WTC11 (cell line): Measurements from ENCODE around the gene ANTXR2. TPM values are rescaled to one million over a fixed set of nuclear protein-coding genes. Genes with fewer than 3 reads are reported as not detected.

Experiments
- ATAC-seq: fragments of 200-7000 bp; cut with Tn5 transposase; 2 replicates; pipeline ENCODE4 v1.10.0; 2021; ENCODE audit warnings: mild to moderate bottlenecking, moderate library complexity
- CTCF ChIA-PET: fragments of 300-600 bp; sonication (Branson Sonifier 250); formaldehyde crosslinking; loops from one replicate; lab custom pipeline; 2021; ENCODE audit warnings: antibody characterized with exemption; lab: Charles Lee
- POLR2A ChIA-PET: fragments of 350-600 bp; sonication (Branson Sonifier 250); formaldehyde crosslinking; loops from one replicate; lab custom pipeline; 2021; ENCODE audit warnings: antibody characterized with exemption; lab: Charles Lee
- DNase-seq: peaks from one replicate; pipeline ENCODE4 v3.0.0; 2021; ENCODE audit warnings: low spot score
- H3K27ac Mint-ChIP-seq: 2 replicates; pipeline ENCODE4 v1.8.0; 2021; ENCODE audit warnings: mixed read lengths
- H3K27me3 Mint-ChIP-seq: 2 replicates; pipeline ENCODE4 v1.8.0; 2021; ENCODE audit warnings: low read depth, mild to moderate bottlenecking, moderate library complexity, mixed read lengths
- H3K36me3 Mint-ChIP-seq: 2 replicates; pipeline ENCODE4 v1.8.0; 2021; ENCODE audit warnings: mixed read lengths
- H3K4me1 Mint-ChIP-seq: 2 replicates; pipeline ENCODE4 v1.8.0; 2022; ENCODE audit warnings: mixed read lengths
- H3K4me3 Mint-ChIP-seq: 2 replicates; pipeline ENCODE4 v1.8.0; 2021; ENCODE audit warnings: mild to moderate bottlenecking, moderate library complexity, mixed read lengths
- H3K9me3 Mint-ChIP-seq: 2 replicates; pipeline ENCODE4 v1.8.0; 2021; ENCODE audit warnings: mixed read lengths
- CBFB ChIP-seq: sonication (generic); formaldehyde crosslinking; IDR thresholded peaks from 2 replicates; pipeline ENCODE4 v1.8.1; 2022; ENCODE audit warnings: mild to moderate bottlenecking, low read depth, missing genetic modification reagents
- CREM ChIP-seq: sonication (generic); formaldehyde crosslinking; IDR thresholded peaks from 2 replicates; pipeline ENCODE4 v1.8.1; 2022; ENCODE audit warnings: mild to moderate bottlenecking, missing genetic modification reagents, moderate library complexity
- EMX1 ChIP-seq: fragments of 250-450 bp; sonication (Bioruptor Pico); IDR thresholded peaks from 2 replicates; pipeline ENCODE4 v1.8.0; 2021; ENCODE audit warnings: mild to moderate bottlenecking
- FOXK1 ChIP-seq: sonication (generic); formaldehyde crosslinking; IDR thresholded peaks from 2 replicates; pipeline ENCODE4 v1.8.0; 2022; ENCODE audit warnings: mild to moderate bottlenecking, moderate library complexity, missing genetic modification reagents
- IRF2 ChIP-seq: sonication (generic); formaldehyde crosslinking; IDR thresholded peaks from 2 replicates; pipeline ENCODE4 v1.8.0; 2022; ENCODE audit warnings: low read depth, missing genetic modification reagents, borderline replicate concordance
- JAZF1 ChIP-seq: fragments of 250-450 bp; sonication (Bioruptor Pico); IDR thresholded peaks from 2 replicates; pipeline ENCODE4 v1.9.0; 2021; ENCODE audit warnings: moderate library complexity, mild to moderate bottlenecking, inconsistent platforms
- JUN ChIP-seq: sonication (generic); formaldehyde crosslinking; IDR thresholded peaks from 2 replicates; pipeline ENCODE4 v1.8.0; 2023; ENCODE audit warnings: mild to moderate bottlenecking, missing genetic modification reagents
- NFE2L1 ChIP-seq: sonication (generic); formaldehyde crosslinking; IDR thresholded peaks from 2 replicates; pipeline ENCODE4 v1.8.1; 2023; ENCODE audit warnings: missing genetic modification reagents
- NFYB ChIP-seq: sonication (generic); formaldehyde crosslinking; conservative IDR thresholded peaks from 2 replicates; pipeline ENCODE4 v1.8.0; 2022; ENCODE audit warnings: low read depth, missing genetic modification reagents
- RELA ChIP-seq: sonication (generic); formaldehyde crosslinking; IDR thresholded peaks from 2 replicates; pipeline ENCODE4 v1.8.1; 2022; ENCODE audit warnings: missing genetic modification reagents, mild to moderate bottlenecking, borderline replicate concordance
- RORB ChIP-seq: fragments of 250-450 bp; sonication (Bioruptor Pico); IDR thresholded peaks from 2 replicates; pipeline ENCODE4 v1.9.0; 2021; ENCODE audit warnings: mild to moderate bottlenecking
- SOX15 ChIP-seq: fragments of 250-450 bp; sonication (Bioruptor Pico); IDR thresholded peaks from 2 replicates; pipeline ENCODE4 v1.9.0; 2021; ENCODE audit warnings: mild to moderate bottlenecking
- TCF7 ChIP-seq: sonication (generic); formaldehyde crosslinking; IDR thresholded peaks from 2 replicates; pipeline ENCODE4 v1.8.0; 2022; ENCODE audit warnings: mild to moderate bottlenecking, low read depth, missing genetic modification reagents, moderate library complexity
- TP53 ChIP-seq: sonication (generic); formaldehyde crosslinking; IDR thresholded peaks from 2 replicates; pipeline ENCODE4 v1.8.1; 2023; ENCODE audit warnings: mild to moderate bottlenecking, missing genetic modification reagents
- total RNA-seq: library from RNA; stranded (reverse); gene quantifications from 3 replicates; pipeline ENCODE4 v1.2.3, GENCODE V29; 2021
- TF ChIP-seq, protein P1 (sequence below): sonication (generic); formaldehyde crosslinking; IDR thresholded peaks from 2 replicates; pipeline ENCODE4 v1.8.0; 2022; ENCODE audit warnings: mild to moderate bottlenecking, missing genetic modification reagents
- TF ChIP-seq, protein P2 (sequence below): sonication (generic); formaldehyde crosslinking; IDR thresholded peaks from 2 replicates; pipeline ENCODE4 v1.8.1; 2023; ENCODE audit warnings: mild to moderate bottlenecking, missing genetic modification reagents, borderline replicate concordance
- TF ChIP-seq, protein P3 (sequence below): sonication (generic); formaldehyde crosslinking; IDR thresholded peaks from 2 replicates; pipeline ENCODE4 v1.8.0; 2022; ENCODE audit warnings: mild to moderate bottlenecking, missing genetic modification reagents
- TF ChIP-seq, protein P4 (sequence below): fragments of 250-450 bp; sonication (Bioruptor Pico); conservative IDR thresholded peaks from 2 replicates; pipeline ENCODE4 v1.9.0; 2021; ENCODE audit warnings: mild to moderate bottlenecking
- TF ChIP-seq, protein P5 (sequence below): fragments of 250-450 bp; sonication (Bioruptor Pico); IDR thresholded peaks from 2 replicates; pipeline ENCODE4 v1.9.0; 2021; ENCODE audit warnings: mild to moderate bottlenecking, borderline replicate concordance
- TF ChIP-seq, protein P6 (sequence below): sonication (generic); formaldehyde crosslinking; IDR thresholded peaks from 2 replicates; pipeline ENCODE4 v1.8.1; 2023; ENCODE audit warnings: mild to moderate bottlenecking, missing genetic modification reagents, moderate library complexity

Gene ANTXR2
- total RNA-seq, 1 experiment from 2014 or later = 9.9 TPM

DNA sequence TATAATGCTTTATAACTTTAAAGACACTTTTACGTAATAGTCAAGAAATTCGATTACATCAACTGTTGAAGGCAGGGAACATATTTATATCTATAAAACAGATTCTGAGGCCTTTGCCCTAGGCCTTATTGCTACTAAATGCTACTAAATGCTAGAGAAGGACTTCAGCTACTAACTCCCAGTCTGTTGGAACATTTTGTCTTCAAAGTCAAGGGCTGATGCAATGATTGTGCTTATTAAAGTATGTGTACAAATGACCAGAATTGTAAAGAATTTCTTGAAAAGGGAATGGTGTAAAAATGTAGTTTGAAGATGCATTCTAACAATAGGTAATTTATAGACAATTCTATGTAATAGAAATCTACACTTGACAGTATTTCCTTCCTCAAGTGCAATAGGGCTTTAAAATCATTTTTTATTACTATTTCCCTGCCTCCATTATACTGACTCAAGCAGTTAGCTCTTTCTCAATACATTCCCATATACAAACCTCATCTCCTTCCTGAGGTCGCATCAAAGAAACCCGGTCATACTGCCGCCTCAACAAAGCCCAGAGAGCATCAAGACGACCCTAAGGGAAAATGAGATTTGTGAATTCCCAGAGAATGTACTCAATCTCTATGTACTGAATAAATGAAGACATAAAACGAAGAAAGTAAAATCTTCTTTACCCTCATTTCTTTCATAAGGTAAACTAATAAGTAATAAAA is 95.7 kb downstream of the ANTXR2 start (continued):
- TF ChIP-seq, protein P1, sequence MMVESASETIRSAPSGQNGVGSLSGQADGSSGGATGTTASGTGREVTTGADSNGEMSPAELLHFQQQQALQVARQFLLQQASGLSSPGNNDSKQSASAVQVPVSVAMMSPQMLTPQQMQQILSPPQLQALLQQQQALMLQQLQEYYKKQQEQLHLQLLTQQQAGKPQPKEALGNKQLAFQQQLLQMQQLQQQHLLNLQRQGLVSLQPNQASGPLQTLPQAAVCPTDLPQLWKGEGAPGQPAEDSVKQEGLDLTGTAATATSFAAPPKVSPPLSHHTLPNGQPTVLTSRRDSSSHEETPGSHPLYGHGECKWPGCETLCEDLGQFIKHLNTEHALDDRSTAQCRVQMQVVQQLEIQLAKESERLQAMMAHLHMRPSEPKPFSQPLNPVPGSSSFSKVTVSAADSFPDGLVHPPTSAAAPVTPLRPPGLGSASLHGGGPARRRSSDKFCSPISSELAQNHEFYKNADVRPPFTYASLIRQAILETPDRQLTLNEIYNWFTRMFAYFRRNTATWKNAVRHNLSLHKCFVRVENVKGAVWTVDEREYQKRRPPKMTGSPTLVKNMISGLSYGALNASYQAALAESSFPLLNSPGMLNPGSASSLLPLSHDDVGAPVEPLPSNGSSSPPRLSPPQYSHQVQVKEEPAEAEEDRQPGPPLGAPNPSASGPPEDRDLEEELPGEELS (CRISPR knock-in tag) = no peak
- TF ChIP-seq JAZF1 (CRISPR knock-in tag) = no peak
- no peak for TF ChIP-seq CREM
- TF ChIP-seq, protein P2, sequence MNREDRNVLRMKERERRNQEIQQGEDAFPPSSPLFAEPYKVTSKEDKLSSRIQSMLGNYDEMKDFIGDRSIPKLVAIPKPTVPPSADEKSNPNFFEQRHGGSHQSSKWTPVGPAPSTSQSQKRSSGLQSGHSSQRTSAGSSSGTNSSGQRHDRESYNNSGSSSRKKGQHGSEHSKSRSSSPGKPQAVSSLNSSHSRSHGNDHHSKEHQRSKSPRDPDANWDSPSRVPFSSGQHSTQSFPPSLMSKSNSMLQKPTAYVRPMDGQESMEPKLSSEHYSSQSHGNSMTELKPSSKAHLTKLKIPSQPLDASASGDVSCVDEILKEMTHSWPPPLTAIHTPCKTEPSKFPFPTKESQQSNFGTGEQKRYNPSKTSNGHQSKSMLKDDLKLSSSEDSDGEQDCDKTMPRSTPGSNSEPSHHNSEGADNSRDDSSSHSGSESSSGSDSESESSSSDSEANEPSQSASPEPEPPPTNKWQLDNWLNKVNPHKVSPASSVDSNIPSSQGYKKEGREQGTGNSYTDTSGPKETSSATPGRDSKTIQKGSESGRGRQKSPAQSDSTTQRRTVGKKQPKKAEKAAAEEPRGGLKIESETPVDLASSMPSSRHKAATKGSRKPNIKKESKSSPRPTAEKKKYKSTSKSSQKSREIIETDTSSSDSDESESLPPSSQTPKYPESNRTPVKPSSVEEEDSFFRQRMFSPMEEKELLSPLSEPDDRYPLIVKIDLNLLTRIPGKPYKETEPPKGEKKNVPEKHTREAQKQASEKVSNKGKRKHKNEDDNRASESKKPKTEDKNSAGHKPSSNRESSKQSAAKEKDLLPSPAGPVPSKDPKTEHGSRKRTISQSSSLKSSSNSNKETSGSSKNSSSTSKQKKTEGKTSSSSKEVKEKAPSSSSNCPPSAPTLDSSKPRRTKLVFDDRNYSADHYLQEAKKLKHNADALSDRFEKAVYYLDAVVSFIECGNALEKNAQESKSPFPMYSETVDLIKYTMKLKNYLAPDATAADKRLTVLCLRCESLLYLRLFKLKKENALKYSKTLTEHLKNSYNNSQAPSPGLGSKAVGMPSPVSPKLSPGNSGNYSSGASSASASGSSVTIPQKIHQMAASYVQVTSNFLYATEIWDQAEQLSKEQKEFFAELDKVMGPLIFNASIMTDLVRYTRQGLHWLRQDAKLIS (CRISPR knock-in tag) = no peak
- TF ChIP-seq SOX15 = no peak
- TF ChIP-seq RORB (CRISPR knock-in tag) = no peak
- TF ChIP-seq FOXK1 (CRISPR knock-in tag) = no peak

DNA sequence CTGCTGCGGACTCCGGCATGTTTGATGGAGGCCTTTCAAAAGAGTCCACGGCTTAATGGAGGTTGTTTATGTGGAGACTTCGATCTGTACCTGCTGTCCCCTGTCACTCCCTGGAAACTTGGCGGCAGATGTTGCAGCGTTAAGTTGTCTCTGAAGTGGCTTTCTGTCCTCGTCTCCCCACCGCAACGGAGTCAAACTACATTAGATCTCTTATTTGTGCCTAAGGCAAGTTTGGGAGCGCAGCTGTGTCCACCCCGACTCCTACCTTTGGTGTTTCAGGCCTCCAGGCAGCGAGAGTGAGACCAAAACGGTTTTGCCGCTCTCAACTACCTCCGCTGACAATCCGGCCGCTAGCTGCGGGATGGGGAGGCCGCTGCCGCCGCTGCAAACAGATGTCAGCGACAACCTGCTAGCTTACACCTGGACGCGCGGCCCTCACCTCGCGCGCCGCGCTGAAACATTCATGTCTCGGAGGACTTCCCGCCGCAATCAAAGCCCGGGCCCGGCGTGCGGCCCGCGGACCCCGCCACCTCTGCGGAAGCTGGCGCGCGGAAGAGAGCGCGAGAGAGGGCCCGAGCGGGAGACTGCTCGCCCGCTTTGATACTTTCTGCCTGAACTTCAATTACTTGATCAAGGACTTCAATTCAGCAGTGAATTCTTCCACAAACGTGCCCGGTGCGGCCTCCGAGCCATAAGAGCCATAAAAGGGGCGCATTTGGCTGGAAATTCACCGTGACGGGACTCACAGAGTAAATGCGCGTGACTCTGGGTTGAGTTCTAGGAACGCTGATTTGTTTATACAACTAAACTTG is 108.4 kb downstream of the ANTXR2 start:
- ChIA-PET CTCF (interaction anchor here (1.1 kb wide), 1 partner anchor 108 kb away, joined by 3 read pairs; the partner anchor contains the start of gene ANTXR2), POLR2A (interaction anchor here (0.8 kb wide), 1 partner anchor 9 kb away, joined by 4 read pairs; no protein-coding TSS in a partner anchor)
- peaks cover 35% of the 10 kb centered on the region for H3K27me3 Mint-ChIP-seq
- ATAC-seq (peak; percentile 94), DNase-seq (peak; percentile 76)
- peaks cover 26% of the 10 kb centered on the region for H3K4me1 Mint-ChIP-seq
- H3K9me3 Mint-ChIP-seq = no peaks in the 10 kb centered on the region
- H3K36me3 Mint-ChIP-seq = no peaks in the 10 kb centered on the region
- H3K4me3 Mint-ChIP-seq = peak overlapping the region; percentile 82
- H3K27ac Mint-ChIP-seq = peak overlapping the region; percentile 87
- TF ChIP-seq, protein P3, sequence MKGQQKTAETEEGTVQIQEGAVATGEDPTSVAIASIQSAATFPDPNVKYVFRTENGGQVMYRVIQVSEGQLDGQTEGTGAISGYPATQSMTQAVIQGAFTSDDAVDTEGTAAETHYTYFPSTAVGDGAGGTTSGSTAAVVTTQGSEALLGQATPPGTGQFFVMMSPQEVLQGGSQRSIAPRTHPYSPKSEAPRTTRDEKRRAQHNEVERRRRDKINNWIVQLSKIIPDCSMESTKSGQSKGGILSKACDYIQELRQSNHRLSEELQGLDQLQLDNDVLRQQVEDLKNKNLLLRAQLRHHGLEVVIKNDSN (CRISPR knock-in tag) = no peak
- TF ChIP-seq CBFB = no peak
- TF ChIP-seq EMX1 (CRISPR knock-in tag) = no peak
- TF ChIP-seq, protein P4, sequence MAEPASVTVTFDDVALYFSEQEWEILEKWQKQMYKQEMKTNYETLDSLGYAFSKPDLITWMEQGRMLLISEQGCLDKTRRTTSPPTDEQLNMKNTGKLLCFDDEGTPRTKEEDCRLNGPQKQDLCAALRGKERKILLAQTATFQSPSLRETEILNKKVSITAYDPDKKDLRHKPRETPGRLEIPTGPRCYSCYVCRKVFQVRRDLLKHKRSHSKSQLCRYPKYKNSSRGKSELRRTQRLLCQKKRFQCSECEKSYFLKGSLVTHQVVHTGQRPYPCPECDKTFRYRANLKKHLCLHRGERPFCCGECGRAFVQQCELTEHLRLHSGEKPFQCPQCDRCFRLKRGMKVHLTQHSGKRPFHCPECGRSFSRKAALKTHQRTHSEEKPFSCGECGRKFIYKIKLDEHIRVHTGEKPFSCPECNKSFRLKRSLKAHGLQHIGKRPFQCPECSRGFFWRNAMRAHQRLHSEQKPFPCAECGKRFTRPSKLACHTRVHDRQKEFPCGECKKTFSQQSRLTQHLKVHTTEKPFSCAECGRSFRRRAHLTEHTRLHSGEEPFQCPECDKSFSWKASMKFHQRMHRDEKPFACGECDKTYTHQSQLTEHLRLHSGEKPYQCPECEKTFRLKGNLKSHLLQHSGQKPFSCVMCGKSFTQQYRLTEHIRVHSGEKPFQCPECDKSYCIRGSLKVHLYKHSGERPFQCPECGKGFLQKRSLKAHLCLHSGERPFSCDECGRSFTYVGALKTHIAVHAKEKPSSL (CRISPR knock-in tag) = no peak
- no peak for TF ChIP-seq NFE2L1 (CRISPR knock-in tag)
- peak; percentile 79; the same call in 1 of the 2 replicates for TF ChIP-seq TP53 (CRISPR knock-in tag)
- no peak for TF ChIP-seq IRF2 (CRISPR knock-in tag)
- TF ChIP-seq, protein P5, sequence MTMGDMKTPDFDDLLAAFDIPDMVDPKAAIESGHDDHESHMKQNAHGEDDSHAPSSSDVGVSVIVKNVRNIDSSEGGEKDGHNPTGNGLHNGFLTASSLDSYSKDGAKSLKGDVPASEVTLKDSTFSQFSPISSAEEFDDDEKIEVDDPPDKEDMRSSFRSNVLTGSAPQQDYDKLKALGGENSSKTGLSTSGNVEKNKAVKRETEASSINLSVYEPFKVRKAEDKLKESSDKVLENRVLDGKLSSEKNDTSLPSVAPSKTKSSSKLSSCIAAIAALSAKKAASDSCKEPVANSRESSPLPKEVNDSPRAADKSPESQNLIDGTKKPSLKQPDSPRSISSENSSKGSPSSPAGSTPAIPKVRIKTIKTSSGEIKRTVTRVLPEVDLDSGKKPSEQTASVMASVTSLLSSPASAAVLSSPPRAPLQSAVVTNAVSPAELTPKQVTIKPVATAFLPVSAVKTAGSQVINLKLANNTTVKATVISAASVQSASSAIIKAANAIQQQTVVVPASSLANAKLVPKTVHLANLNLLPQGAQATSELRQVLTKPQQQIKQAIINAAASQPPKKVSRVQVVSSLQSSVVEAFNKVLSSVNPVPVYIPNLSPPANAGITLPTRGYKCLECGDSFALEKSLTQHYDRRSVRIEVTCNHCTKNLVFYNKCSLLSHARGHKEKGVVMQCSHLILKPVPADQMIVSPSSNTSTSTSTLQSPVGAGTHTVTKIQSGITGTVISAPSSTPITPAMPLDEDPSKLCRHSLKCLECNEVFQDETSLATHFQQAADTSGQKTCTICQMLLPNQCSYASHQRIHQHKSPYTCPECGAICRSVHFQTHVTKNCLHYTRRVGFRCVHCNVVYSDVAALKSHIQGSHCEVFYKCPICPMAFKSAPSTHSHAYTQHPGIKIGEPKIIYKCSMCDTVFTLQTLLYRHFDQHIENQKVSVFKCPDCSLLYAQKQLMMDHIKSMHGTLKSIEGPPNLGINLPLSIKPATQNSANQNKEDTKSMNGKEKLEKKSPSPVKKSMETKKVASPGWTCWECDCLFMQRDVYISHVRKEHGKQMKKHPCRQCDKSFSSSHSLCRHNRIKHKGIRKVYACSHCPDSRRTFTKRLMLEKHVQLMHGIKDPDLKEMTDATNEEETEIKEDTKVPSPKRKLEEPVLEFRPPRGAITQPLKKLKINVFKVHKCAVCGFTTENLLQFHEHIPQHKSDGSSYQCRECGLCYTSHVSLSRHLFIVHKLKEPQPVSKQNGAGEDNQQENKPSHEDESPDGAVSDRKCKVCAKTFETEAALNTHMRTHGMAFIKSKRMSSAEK (CRISPR knock-in tag) = no peak
- no peak for TF ChIP-seq TCF7
- TF ChIP-seq JUN (CRISPR knock-in tag) = no peak
- TF ChIP-seq NFYB (CRISPR knock-in tag) = no peak
- no peak for TF ChIP-seq RELA
- TF ChIP-seq, protein P6, sequence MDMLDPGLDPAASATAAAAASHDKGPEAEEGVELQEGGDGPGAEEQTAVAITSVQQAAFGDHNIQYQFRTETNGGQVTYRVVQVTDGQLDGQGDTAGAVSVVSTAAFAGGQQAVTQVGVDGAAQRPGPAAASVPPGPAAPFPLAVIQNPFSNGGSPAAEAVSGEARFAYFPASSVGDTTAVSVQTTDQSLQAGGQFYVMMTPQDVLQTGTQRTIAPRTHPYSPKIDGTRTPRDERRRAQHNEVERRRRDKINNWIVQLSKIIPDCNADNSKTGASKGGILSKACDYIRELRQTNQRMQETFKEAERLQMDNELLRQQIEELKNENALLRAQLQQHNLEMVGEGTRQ (CRISPR knock-in tag) = no peak
